ENCODE data around the gene MAML2. TPM values are rescaled to one million over a fixed set of nuclear protein-coding genes. Genes with fewer than 3 reads are reported as not detected.

The MAML2 gene
- total RNA-seq, 2 experiments from 2014 or later, result 0.15 to 1.0 TPM

DNA sequence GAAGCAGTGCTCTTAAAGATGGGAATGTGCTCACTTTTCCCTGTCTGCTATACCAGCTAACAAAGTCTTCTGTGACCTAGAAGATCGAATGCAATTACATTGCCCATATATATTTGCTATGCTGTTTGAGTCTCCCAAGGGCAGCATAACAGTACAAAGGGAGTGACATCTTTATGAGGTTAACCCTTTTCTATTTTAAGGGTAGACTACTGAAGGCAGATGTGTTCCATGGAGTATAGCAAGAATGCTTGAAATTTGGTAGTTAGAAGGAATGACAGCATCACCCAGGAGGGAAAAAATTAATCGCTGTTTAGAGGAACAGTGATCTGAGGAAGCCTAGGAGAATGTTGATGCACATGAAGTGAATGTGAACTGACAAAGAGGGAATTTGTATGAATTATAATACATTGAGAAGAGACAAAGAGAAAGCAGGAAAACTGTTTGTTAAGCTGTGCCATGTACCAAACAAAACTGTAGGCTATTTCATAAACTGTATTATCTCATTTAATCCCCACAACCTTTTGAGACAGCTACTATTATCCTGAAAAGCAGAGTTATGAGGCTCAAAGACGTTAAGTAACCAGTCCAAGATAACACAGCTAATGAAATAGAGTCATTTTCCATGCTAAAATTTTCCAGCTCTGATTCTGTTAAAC is 13.0 kb downstream of the MAML2 start:
- Histone ChIP-seq H3K9me3 (ENCODE audit: low read length) (no peaks in the 10 kb centered on the region), H3K79me2 (ENCODE audit: insufficient read depth, low read depth, low read length) (no peaks in the 10 kb centered on the region), H2AFZ (ENCODE audit: low read length) (no peak overlapping the region), H3K27ac (ENCODE audit: low read depth, low read length, poor library complexity, severe bottlenecking) (no peak overlapping the region), H3K36me3 (ENCODE audit: insufficient read depth, low read length) (no peaks in the 10 kb centered on the region), H3K4me3 (ENCODE audit: low read depth, low read length, poor library complexity, severe bottlenecking) (no peak overlapping the region), H4K20me1 (ENCODE audit: insufficient read depth, low read length) (no peaks in the 10 kb centered on the region), H3K4me2 (ENCODE audit: low read length) (no peak overlapping the region), H3K4me1 (ENCODE audit: insufficient read depth, low read length, poor library complexity, severe bottlenecking) (no peaks in the 10 kb centered on the region), H3K9me2 (ENCODE audit: insufficient read depth, low read length) (no peaks in the 10 kb centered on the region)
- CTCF ChIA-PET (ENCODE audit: unreplicated experiment), result no interaction called here
- POLR2A ChIA-PET, result interaction anchor here (0.8 kb wide), 1 partner anchor 9 kb away, joined by 3 read pairs; no protein-coding TSS in a partner anchor
- no peak for TF ChIP-seq EZH2phosphoT487 (IDR thresholded peaks at IDR 0.05; ENCODE audit: borderline replicate concordance, low read depth, low read length)
- TF ChIP-seq, protein P1, sequence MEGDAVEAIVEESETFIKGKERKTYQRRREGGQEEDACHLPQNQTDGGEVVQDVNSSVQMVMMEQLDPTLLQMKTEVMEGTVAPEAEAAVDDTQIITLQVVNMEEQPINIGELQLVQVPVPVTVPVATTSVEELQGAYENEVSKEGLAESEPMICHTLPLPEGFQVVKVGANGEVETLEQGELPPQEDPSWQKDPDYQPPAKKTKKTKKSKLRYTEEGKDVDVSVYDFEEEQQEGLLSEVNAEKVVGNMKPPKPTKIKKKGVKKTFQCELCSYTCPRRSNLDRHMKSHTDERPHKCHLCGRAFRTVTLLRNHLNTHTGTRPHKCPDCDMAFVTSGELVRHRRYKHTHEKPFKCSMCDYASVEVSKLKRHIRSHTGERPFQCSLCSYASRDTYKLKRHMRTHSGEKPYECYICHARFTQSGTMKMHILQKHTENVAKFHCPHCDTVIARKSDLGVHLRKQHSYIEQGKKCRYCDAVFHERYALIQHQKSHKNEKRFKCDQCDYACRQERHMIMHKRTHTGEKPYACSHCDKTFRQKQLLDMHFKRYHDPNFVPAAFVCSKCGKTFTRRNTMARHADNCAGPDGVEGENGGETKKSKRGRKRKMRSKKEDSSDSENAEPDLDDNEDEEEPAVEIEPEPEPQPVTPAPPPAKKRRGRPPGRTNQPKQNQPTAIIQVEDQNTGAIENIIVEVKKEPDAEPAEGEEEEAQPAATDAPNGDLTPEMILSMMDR (conservative IDR thresholded peaks at IDR 0.05; ENCODE audit: low read length), result no peak
- intact Hi-C loops (cut with micrococcal nuclease; ENCODE audit: unreplicated experiment), result no loop called here
- BruUV-seq (replicated peaks), result no TSS peak
- no peak for DNase-seq (ENCODE audit: low spot score)

DNA sequence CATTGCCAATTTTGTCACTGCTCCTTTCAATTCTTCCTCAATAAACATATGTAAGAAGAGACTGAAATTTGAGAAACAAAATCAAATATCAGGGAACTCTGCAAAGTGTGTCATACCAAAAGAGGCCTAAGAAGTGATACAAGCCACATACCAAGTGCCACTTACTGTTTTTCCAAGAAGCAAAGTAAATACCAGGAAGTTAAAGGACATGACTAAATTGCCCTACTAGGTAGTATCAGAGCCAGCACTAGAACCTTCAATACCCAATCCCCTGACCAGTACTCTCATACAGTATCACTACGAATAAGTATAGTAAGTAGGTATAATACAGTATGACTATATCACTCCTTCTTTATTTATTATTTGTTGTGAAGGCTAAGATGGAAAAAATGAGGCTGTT is 13.6 kb downstream of the MAML2 start:
- Histone ChIP-seq H3K27ac (ENCODE audit: low read depth, low read length, poor library complexity, severe bottlenecking) (no peak overlapping the region), H3K4me1 (ENCODE audit: insufficient read depth, low read length, poor library complexity, severe bottlenecking) (no peaks in the 10 kb centered on the region), H3K9me2 (ENCODE audit: insufficient read depth, low read length) (no peaks in the 10 kb centered on the region), H2AFZ (ENCODE audit: low read length) (no peak overlapping the region), H3K9me3 (ENCODE audit: low read length) (no peaks in the 10 kb centered on the region), H3K36me3 (ENCODE audit: insufficient read depth, low read length) (no peaks in the 10 kb centered on the region), H3K79me2 (ENCODE audit: insufficient read depth, low read depth, low read length) (no peaks in the 10 kb centered on the region), H4K20me1 (ENCODE audit: insufficient read depth, low read length) (no peaks in the 10 kb centered on the region), H3K4me2 (ENCODE audit: low read length) (no peak overlapping the region), H3K4me3 (ENCODE audit: low read depth, low read length, poor library complexity, severe bottlenecking) (no peak overlapping the region)
- no peak for DNase-seq (ENCODE audit: low spot score)
- ChIA-PET POLR2A (no interaction called here), CTCF (ENCODE audit: unreplicated experiment) (no interaction called here)
- TF ChIP-seq EZH2phosphoT487 (IDR thresholded peaks at IDR 0.05; ENCODE audit: borderline replicate concordance, low read depth, low read length), result no peak
- TF ChIP-seq, protein P1 (conservative IDR thresholded peaks at IDR 0.05; ENCODE audit: low read length), result no peak
- BruUV-seq (replicated peaks), result no TSS peak
- intact Hi-C loops (cut with micrococcal nuclease; ENCODE audit: unreplicated experiment), result no loop called here

DNA sequence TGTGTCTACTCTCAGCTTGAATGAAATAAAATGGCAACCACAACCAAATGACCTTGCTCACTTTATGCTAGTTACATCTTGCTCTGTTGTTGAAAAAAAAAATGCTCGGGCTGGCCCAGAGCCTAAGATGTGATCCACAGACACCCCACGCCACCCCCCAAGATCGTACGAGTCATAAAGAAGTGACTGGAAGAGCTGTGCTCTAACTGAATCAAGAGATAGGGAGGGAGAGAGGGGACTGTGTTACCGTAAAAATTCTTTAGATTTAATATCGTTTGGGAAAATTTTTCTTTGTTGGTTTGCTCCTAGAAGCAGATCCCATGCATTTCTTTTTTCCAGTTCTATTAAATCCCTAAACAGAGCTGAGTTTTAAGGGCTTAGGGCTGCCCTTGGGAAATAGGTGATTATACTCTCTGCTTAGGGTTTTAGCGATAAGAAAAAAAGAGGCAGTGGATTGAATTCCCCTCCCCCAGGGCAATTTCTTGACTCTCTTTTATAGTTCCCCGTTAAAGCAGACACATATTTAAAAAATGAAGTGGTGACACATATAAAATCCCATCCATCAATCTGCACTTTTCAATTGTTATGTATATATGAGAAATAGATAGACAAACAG is 14.5 kb downstream of the MAML2 start:
- no peak overlapping the region for H3K4me2 ChIP-seq (ENCODE audit: low read length)
- no peaks in the 10 kb centered on the region for H3K9me3 ChIP-seq (ENCODE audit: low read length)
- no peaks in the 10 kb centered on the region for H3K9me2 ChIP-seq (ENCODE audit: insufficient read depth, low read length)
- H4K20me1 ChIP-seq (ENCODE audit: insufficient read depth, low read length), result no peaks in the 10 kb centered on the region
- no peaks in the 10 kb centered on the region for H3K4me1 ChIP-seq (ENCODE audit: insufficient read depth, low read length, poor library complexity, severe bottlenecking)
- no peaks in the 10 kb centered on the region for H3K36me3 ChIP-seq (ENCODE audit: insufficient read depth, low read length)
- BruUV-seq (replicated peaks), result no TSS peak
- intact Hi-C loops (cut with micrococcal nuclease; ENCODE audit: unreplicated experiment), result no loop called here
- no peak for DNase-seq (ENCODE audit: low spot score)
- ChIA-PET POLR2A (interaction anchor here (0.7 to 1.1 kb wide), 2 partner anchors 36 to 117 kb away, joined by 3 read pairs; no protein-coding TSS in a partner anchor), CTCF (ENCODE audit: unreplicated experiment) (no interaction called here)
- no peak overlapping the region for H3K4me3 ChIP-seq (ENCODE audit: low read depth, low read length, poor library complexity, severe bottlenecking)
- H2AFZ ChIP-seq (ENCODE audit: low read length), result no peak overlapping the region
- H3K27ac ChIP-seq (ENCODE audit: low read depth, low read length, poor library complexity, severe bottlenecking), result no peak overlapping the region
- TF ChIP-seq, protein P1 (conservative IDR thresholded peaks at IDR 0.05; ENCODE audit: low read length), result no peak
- TF ChIP-seq EZH2phosphoT487 (IDR thresholded peaks at IDR 0.05; ENCODE audit: borderline replicate concordance, low read depth, low read length), result no peak
- no peaks in the 10 kb centered on the region for H3K79me2 ChIP-seq (ENCODE audit: insufficient read depth, low read depth, low read length)
